ENCODE measurements around the gene HES2.

The HES2 gene

GRCh38 chr1:6391951-6392808 is 27.5 kb downstream of the HES2 start:
- TF ChIP-seq CTCF (IDR thresholded peaks at IDR 0.05; ENCODE audit: low read depth, low read length), result no peak
- peak overlapping the region; percentile 47 for H3K4me3 ChIP-seq (ENCODE audit: low read depth, low read length)
- in situ Hi-C loops (cut with HindIII; ENCODE audit: low sequenced_read_pairs), result no loop called here
- DNase-seq (ENCODE audit: low read depth, low spot score), result peak; percentile 8

- TF ChIP-seq CTCF (IDR thresholded peaks at IDR 0.05; ENCODE audit: low read depth, low read length), result no peak
- in situ Hi-C loops (cut with HindIII; ENCODE audit: low sequenced_read_pairs), result no loop called here
- no peak overlapping the region for H3K4me3 ChIP-seq (ENCODE audit: low read depth, low read length)
- no peak for DNase-seq (ENCODE audit: low read depth, low spot score)
Measured at GRCh38 chr1:6389971-6390370, 29.7 kb downstream of the HES2 start.

DNA sequence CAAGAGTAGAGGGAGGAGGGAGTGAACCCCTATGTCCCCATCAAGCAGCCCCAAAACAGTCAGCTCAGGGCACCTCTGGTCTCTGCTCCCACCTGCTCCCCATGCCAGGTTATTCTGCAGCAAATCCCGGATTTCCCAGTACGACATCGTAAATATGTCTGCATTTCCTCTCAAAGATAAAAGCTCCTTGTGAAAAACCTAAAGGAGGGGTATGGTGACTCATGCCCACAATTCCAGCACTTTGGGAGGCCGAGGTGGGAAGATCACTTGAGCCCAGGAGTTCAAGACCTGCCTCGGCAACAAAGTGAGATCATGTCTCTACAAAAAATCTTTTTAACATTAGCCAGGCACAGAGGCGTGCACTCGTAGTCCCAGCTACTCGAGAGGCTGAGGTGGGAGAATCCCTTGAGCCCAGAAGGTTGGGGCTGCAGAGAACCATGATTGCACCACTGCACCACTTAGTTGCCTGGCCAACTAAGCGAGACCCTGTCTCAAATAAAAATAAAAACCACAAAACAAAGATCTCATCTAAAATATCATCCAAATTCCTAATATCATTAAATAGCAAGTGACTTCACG is 33.3 kb downstream of the HES2 start:
- TF ChIP-seq CTCF (IDR thresholded peaks at IDR 0.05; ENCODE audit: low read depth, low read length), result no peak
- in situ Hi-C loops (cut with HindIII; ENCODE audit: low sequenced_read_pairs), result no loop called here
- H3K4me3 ChIP-seq (ENCODE audit: low read depth, low read length), result no peak overlapping the region
- DNase-seq (ENCODE audit: low read depth, low spot score), result peak; percentile 54

GRCh38 chr1:6385488-6386191 is 34.1 kb downstream of the HES2 start:
- in situ Hi-C loops (cut with HindIII; ENCODE audit: low sequenced_read_pairs), result no loop called here
- no peak for TF ChIP-seq CTCF (IDR thresholded peaks at IDR 0.05; ENCODE audit: low read depth, low read length)
- peak; percentile 85 for DNase-seq (ENCODE audit: low read depth, low spot score)
- H3K4me3 ChIP-seq (ENCODE audit: low read depth, low read length), result peak overlapping the region; percentile 45

DNA sequence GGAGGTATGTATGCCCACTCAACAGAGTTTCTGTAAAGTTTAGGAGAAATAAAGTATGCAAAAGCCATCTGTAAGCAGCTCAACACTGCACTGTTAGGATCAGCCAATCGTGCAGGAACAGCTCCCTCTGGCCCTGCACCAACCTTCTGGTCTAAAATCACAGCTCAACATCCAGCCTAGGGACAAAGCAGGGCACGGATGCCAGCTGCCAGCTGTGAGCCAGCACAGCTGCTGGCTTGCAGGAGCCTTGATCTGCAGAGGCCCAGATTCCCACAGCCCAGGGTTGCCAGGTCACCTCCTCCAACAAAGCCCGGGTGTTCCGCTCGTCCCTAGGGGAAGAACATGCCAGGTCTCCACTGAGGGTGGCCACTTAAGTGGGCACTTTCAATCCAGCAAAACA is 34.8 kb downstream of the HES2 start:
- no peak for TF ChIP-seq CTCF (IDR thresholded peaks at IDR 0.05; ENCODE audit: low read depth, low read length)
- H3K4me3 ChIP-seq (ENCODE audit: low read depth, low read length), result peak overlapping the region; percentile 45
- DNase-seq (ENCODE audit: low read depth, low spot score), result peak; percentile 17
- in situ Hi-C loops (cut with HindIII; ENCODE audit: low sequenced_read_pairs), result no loop called here

GRCh38 chr1:6384135-6384534 is 35.6 kb downstream of the HES2 start:
- DNase-seq (ENCODE audit: low read depth, low spot score), result no peak
- H3K4me3 ChIP-seq (ENCODE audit: low read depth, low read length), result no peak overlapping the region
- in situ Hi-C loops (cut with HindIII; ENCODE audit: low sequenced_read_pairs), result no loop called here
- no peak for TF ChIP-seq CTCF (IDR thresholded peaks at IDR 0.05; ENCODE audit: low read depth, low read length)

Measured in astrocyte of the spinal cord (primary cell).